ENCODE data around the gene ALPK3. TPM values are rescaled to one million over a fixed set of nuclear protein-coding genes. Genes with fewer than 3 reads are reported as not detected.

The ALPK3 gene
- total RNA-seq, 1 experiment from 2014 or later = 0.25 TPM

DNA sequence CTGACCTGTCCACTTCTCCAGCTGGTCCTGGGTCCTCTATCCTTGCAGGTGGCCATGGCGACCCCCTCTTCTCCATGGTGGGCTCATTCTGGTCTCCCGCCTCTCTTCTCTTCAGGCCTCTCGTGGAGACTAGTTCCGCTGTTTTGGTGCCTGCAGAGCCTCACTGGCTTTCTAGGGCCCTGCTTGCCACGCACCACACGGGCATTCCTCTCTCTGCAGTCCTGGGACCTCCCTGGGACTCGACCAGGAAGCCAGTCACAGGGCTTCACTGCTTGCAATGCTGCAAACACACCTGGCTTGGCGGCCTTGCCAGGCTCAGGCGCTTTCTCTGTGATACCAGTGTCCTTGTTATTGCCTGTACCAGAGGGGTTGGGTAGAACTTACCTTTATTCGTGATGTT lies 76.5 kb downstream of the ALPK3 start:
- no peak for DNase-seq (ENCODE audit: low read depth)

DNA sequence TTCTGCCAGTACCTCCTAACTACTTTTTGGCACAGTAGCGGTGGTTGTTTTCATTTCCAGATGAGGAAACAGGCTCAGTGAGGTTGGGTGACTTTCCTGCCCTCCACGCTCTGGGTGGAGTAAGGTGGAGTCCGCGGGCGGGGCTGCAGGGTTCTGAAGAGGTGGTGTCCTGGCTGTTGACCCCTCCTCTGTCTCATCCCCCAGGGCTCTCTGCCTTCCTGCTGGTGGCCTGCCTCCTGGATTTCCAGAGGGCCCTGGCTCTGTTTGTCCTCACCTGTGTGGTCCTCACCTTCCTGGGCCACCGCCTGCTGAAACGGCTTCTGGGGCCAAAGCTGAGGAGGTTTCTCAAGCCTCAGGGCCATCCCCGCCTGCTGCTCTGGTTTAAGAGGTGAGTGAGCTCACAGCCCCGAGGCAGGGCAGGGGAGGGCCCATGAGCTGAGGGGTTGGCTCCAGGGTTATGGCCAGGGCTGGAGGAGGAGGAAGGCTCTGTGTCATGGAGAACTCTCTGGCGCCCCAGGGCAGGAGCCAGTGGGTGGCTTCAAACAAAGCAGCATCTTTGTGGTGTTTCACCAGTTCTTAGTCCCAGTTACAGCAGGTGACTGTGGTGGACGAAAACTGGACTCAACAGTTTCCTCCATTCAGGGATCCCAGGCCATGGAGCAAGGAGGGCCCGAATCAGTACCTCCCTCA lies 77.7 kb downstream of the ALPK3 start:
- DNase-seq (ENCODE audit: low read depth) = peak; percentile 43

GRCh38 chr15:84898761-84899160 lies 81.6 kb downstream of the ALPK3 start:
- no peak for DNase-seq (ENCODE audit: low read depth)

DNA sequence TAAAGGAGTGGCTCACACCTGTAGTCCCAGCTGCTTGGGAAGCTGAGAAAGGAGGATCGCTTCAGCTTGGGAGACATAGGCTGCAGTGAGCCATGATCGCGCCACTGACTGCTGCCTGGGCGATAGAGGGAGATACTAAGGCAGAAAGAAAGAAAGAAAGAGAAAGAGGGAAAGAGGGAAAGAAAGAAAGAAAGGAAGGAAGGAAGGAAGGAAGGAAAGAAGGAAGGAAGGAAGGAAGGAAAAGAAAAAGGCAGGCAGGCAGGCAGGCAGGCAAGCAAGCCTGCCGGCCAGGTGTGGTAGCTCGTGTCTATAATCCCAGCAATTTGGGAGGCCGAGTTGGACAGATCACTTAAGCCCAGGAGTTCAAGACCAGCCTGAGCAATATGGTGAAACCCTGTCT lies 82.6 kb downstream of the ALPK3 start:
- no peak for DNase-seq (ENCODE audit: low read depth)

- DNase-seq (ENCODE audit: low read depth) = no peak
These were observed 84.4 kb downstream of the ALPK3 start for GRCh38 chr15:84901540-84901939.

- no peak for DNase-seq (ENCODE audit: low read depth)
These were observed 86.6 kb downstream of the ALPK3 start for GRCh38 chr15:84903751-84904150.

- DNase-seq (ENCODE audit: low read depth) = no peak
These were observed 87.3 kb downstream of the ALPK3 start for GRCh38 chr15:84904419-84904818.

GRCh38 chr15:84905016-84905916 lies 88.1 kb downstream of the ALPK3 start:
- no peak for DNase-seq (ENCODE audit: low read depth)

GRCh38 chr15:84907731-84908130 lies 90.6 kb downstream of the ALPK3 start:
- DNase-seq (ENCODE audit: low read depth) = no peak

- DNase-seq (ENCODE audit: low read depth) = no peak
These were observed 91.4 kb downstream of the ALPK3 start for GRCh38 chr15:84908564-84908963.

GRCh38 chr15:84909029-84909428 lies 91.9 kb downstream of the ALPK3 start:
- DNase-seq (ENCODE audit: low read depth) = no peak

DNA sequence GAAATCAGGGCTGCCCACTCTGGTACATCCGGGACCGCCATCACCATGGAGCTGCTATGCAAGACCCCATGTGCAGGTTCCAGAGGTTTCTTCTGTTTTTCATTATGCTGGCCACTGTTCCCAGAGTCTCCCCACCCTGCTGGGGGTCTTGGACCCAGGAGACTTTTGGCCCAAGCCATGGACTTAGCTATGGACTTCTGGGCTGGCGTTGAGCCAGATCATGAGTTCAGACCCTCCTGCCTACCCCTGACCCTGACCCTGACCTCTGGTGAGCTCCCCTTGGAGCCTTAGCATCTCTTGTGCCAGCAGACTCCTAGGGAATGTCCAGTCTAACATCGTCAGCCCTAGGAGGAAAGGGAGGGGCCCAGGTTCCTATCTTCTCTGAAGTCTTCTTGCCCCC lies 92.6 kb downstream of the ALPK3 start:
- DNase-seq (ENCODE audit: low read depth) = no peak

DNA sequence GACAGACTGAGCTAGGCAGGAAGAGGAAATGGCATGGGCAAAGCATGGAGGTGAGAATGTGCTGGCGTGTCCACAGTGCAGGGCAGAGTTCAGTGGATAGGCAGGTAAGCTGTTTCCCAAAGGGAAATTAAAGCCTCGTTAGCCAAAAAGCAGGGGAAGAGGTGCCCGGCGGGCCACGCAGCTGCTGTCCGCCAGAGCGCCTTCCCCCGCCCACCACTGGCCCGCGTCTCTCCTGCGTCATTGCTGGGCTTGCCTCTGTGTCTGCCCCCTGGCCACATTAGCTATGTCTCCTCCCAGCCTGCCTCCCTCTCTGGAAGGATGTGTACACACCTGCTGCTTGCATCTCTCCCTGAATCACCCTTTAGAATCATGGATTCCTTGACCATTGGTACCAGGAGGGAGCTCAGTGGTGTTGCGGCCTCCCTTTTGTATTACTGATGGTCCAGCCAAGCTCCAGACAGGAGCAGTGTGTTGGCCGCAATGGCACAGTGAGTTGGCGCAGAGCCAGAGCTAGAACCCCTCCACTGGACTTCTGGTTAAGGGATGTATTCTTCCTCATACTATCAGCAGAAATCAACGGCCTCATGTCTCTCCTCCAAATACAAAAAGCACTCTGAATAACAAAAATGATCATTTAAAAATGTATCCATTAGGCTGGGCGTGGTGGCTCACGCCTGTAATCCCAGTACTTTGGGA lies 93.9 kb downstream of the ALPK3 start:
- DNase-seq (ENCODE audit: low read depth) = no peak

DNA sequence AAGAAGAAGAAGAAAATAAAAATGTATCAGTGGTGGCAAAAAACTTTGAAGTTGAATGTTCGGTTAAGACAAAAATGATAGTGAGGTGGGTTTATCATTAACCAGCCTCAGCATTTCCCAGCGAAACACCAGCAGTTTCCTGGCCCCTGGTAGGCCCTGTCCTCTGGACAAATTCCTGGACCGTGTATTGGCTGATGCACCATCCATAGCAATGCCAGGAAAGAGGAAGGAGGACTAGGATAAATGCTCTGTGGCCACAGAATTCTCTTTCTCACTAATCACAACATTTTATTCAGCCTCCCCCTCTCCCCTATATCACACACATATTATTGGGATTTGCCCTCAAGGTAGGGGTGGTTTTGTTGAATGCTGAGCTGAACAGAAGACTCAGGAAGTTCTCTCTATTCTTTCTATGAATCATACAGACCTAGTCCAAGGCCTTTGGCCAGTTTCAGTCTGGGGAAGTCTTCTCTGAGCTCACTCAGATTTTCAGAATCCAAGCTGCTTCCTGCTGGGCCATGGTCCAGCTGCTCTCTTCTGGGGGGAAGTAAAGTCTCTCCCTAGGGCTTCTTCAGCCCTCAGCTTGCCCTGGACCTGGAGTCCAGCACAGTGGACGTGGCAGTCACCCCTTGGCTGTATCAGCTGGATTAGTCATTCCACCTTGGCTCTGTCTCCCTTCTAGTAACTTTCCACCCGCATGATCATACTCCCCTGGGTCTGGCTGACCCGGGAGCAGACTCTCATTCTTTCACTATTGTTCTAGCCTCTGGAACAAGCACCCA lies 94.9 kb downstream of the ALPK3 start:
- peak; percentile 99 for DNase-seq (ENCODE audit: low read depth)

DNA sequence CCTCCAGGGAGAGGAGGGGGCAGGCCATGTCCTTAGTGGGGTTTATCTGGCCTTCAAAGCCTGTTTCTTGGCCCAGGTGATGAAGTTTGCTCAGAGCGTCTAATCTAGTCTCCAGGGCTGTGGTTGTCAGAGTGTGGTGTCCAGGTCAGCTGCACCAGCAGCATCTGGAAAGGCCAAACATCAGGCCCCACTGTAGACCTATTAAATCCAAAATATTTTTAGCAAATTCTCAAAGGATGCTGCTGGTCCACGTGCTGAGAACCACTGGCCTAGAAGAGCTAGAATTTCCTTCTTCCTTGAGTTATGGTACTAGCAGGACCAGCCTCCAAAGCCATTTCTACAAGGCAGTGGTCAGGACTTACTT lies 96.2 kb downstream of the ALPK3 start:
- no peak for DNase-seq (ENCODE audit: low read depth)

- DNase-seq (ENCODE audit: low read depth) = no peak
These were observed 97.2 kb downstream of the ALPK3 start for GRCh38 chr15:84914351-84914750.

GRCh38 chr15:84914909-84915605 lies 97.9 kb downstream of the ALPK3 start:
- DNase-seq (ENCODE audit: low read depth) = peak; percentile 98

- peak; percentile 76 for DNase-seq (ENCODE audit: low read depth)
These were observed 98.4 kb downstream of the ALPK3 start for GRCh38 chr15:84915606-84915958.

DNA sequence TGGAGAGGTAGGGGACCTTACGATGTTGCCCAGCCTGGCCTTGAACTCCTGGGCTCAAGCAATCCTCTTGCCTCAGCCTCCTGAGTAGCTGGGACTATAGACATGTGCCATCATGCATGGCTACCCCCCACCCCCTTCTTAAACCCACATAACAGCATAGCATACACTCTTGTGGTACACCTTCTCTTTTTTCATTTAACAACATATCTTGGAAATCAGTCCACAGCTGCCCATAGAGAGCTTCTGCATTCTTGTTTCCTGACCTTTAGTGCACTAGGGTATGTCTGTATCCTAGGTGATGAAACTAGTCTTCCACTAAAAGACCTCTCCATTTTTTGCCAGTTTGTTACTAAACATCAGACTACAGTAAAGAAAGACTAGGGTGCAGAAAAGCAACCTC lies 100.3 kb downstream of the ALPK3 start:
- no peak for DNase-seq (ENCODE audit: low read depth)

- DNase-seq (ENCODE audit: low read depth) = no peak
These were observed 102.0 kb downstream of the ALPK3 start for GRCh38 chr15:84919106-84919667.

DNA sequence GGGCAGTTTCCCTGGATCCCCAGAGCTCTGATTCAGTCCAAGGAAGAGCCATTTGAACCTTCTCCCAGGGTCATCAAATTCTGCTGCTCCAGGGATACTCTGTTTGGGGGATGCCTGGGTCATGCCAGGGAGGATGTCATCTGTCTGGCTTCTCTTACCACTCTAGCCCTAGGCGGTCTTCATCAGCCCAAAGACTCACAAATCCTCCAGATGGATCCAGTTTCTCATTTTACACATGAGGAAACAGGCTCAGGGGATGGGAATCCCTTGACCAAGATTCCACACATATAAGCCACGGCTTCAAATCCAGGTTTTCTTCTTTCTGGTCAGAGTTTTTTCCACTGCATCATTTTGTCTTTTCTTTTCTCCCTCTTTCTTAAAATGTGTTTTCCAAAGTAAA lies 104.0 kb downstream of the ALPK3 start:
- DNase-seq (ENCODE audit: low read depth) = peak; percentile 46
